Thyroid gland (tissue), 4 donors: Measurements from ENCODE around the gene SLC15A2.

Experiments used
- POLR2A ChIP-seq, 2 donors: fragments of 450-650 bp; IDR thresholded peaks; one replicate each; pipeline ENCODE4 v1.6.1; 2017; ENCODE audit warnings: antibody characterized with exemption in 2 of 2, mild to moderate bottlenecking in 2 of 2, moderate library complexity in 1 of 2
- TF ChIP-seq, protein P1 (sequence below), 6 experiments: fragments of 200-600 bp in 3 of 6; fragments of 450-650 bp in 3 of 6; sonication (generic) in 3 of 6; IDR thresholded peaks; one replicate each; pipeline ENCODE4 v1.5.1; 2016 to 2019; ENCODE audit warnings: antibody characterized with exemption in 6 of 6, mild to moderate bottlenecking in 2 of 6, inconsistent platforms in 1 of 6, moderate library complexity in 1 of 6

- TF ChIP-seq, protein P1, sequence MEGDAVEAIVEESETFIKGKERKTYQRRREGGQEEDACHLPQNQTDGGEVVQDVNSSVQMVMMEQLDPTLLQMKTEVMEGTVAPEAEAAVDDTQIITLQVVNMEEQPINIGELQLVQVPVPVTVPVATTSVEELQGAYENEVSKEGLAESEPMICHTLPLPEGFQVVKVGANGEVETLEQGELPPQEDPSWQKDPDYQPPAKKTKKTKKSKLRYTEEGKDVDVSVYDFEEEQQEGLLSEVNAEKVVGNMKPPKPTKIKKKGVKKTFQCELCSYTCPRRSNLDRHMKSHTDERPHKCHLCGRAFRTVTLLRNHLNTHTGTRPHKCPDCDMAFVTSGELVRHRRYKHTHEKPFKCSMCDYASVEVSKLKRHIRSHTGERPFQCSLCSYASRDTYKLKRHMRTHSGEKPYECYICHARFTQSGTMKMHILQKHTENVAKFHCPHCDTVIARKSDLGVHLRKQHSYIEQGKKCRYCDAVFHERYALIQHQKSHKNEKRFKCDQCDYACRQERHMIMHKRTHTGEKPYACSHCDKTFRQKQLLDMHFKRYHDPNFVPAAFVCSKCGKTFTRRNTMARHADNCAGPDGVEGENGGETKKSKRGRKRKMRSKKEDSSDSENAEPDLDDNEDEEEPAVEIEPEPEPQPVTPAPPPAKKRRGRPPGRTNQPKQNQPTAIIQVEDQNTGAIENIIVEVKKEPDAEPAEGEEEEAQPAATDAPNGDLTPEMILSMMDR (IDR thresholded peaks at IDR 0.05) = no peak
- no peak for TF ChIP-seq POLR2A (IDR thresholded peaks at IDR 0.05)
Measured at GRCh38 chr3:121870717-121871116, 23.5 kb upstream of the SLC15A2 start.
